Measurements from ENCODE around the gene TRPV2.
"Not testable (repeated sequence)": the region's sequence is repeated elsewhere in the genome, so short reads cannot be mapped to it uniquely, and the experiment has no call there.

Gene TRPV2

DNA sequence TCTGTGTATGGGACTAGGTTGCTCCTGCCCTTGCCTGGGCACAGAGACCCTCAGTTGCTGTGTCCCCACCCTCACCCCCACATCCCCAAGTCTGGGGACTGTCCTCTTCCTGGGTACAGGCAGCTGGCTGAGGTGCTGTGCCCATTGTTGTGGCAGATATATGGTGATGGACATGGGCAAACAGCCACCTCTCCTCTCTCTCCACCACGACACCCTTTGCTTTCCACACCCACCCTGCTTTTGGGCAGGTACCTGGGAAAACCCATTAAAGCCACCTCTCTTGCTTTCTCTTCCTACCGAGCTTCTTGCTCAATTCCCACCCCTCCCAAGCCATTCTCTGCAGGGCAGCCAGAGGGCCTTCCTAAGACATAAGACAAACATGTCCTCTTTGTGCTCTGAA, 21.7 kb downstream of the TRPV2 start:
- no peak for DNase-seq

- no peak for DNase-seq
These were observed 22.8 kb downstream of the TRPV2 start for GRCh38 chr17:16438173-16438556.

DNA sequence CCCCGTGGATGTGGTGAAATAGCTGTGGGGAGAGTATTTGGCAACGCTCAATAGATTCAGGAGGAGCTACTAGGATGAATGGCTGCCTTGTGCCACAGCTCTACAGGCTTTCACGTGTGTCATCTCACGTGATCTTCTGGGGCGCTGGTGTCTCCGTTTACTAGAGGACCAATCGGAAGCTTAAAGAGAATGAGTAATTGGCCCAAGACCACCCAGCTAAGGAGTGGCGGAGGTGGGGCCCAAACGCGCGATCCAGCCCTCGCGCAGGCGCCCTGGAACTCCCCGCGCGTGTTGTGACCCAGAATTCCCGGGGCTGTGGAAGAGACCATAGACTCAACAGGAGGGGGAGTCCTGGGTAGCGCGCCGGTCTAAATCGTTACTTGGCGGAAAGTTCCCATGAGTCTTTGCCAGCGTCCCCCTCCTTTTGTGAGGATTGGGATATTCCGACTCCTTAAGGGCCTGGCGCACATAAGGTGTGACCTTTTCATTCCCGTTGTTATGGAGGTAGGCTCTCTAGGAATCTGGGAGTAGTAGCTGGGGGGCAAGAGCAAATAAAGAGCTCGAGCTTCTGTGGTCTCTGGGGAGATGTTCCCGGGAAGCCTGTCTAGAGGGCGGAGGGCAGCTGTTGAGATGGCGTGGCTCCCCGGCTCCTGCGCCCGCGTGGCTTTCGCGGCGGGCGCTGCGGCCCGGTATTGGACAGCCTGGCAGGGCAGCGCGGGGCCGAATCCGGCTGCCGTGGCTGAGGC, 23.4 kb downstream of the TRPV2 start:
- peak; percentile 98 for DNase-seq

GRCh38 chr17:16439303-16439791, 24.0 kb downstream of the TRPV2 start:
- DNase-seq = peak; percentile 28

DNA sequence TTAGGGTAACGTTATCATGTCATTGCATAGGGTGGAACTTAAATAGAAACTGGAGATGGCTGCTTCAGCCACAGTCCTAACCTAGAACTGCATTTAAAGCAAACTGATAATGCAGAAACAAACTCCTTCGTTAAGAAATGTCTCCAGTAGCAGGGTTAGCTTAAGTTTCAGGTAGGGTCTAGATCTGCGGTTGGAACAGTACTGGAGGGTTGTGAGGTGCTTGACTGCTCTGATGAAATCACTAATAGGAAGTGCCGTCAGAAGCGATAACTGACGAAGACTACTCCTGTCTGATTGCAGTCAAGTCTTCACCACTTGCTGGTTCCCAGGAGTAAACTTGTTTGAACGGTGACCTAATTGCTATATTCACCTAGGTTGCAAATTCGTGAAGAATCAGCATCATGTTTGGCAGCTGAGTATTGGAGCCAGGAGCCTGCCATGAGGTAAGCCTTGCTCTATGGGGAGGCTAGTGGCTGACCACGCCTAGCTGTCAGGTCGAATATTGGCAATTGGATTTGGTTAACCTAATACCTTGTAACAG, 24.5 kb downstream of the TRPV2 start:
- no peak for DNase-seq

DNA sequence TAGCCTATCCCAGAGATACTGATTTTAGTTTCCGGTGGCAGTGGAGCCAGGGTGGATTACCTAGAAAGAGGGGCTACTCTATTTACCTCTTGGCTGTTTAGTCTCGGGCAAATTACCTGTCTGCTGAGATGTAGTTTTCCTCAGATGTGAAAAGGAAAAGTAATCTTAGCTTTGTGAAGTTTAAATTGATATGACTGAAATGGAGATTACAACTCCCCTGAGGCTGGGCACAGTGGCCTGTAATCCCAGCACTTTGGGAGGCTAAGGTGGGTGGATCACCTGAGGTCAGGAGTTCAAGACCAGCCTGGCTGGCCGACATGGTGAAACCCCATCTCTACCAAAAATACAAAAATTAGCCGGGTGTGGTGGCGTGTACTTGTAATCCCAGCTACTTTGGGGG, 25.0 kb downstream of the TRPV2 start:
- not testable (repeated sequence) for DNase-seq

- no peak for DNase-seq
These were observed 25.7 kb downstream of the TRPV2 start for GRCh38 chr17:16440901-16441629.

DNA sequence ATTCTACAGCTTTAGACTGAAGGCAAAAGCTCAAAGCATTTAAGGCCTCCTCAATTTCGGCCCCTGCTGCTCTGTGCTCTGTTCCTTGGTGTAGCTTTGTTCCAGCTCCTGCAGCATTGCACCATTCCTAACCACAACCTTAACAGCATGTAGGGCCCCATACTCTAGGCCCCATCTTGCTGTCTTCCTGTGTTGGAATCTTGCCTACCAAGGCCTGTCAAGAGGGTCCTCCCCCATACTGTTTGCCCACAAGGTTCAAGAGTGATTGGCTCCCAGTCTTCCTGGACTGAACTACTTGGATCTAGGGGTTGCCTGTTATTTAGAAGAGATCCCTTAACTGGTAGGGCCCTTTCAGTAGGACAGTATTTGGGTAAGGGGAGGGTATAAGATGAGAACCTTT, 26.8 kb downstream of the TRPV2 start:
- no peak for DNase-seq

- DNase-seq = no peak
These were observed 27.5 kb downstream of the TRPV2 start for GRCh38 chr17:16442594-16443510.

DNA sequence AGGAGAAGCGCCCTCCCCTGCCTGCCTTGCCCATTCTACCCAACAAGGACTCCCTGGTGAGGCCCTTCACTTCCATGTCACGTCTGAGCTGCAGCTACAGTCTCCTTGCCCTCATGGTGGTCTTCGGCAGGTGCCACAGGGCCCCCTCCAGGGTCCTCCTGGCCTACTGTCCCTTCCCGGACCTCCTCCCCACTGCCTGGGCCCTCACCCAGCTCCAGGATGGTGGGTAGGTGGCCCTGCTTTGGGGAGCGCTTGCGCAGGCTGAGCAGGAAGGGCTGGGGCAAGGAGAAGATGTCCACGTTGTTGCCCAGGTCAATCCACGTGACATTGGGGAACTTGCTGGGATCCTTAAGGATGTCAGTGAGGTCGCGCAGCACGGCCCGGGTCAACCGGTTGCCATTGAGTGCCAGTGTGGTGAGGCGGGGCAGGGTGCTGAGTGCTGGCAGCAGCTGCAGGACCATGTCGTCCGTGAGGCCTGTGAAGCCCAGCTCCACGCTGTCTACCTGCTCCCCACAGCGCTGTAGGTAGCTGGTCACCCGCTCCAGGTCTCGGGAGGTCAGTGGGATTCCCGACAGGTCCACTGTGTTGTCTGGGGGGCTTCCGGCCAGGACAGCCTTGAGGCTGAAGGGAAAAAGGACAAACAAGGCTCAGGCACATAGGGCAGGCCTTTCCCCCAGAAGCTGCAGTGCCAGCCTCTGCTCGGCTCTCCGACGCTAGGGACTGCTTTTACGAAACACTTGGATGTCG, 28.3 kb downstream of the TRPV2 start:
- DNase-seq = no peak

DNA sequence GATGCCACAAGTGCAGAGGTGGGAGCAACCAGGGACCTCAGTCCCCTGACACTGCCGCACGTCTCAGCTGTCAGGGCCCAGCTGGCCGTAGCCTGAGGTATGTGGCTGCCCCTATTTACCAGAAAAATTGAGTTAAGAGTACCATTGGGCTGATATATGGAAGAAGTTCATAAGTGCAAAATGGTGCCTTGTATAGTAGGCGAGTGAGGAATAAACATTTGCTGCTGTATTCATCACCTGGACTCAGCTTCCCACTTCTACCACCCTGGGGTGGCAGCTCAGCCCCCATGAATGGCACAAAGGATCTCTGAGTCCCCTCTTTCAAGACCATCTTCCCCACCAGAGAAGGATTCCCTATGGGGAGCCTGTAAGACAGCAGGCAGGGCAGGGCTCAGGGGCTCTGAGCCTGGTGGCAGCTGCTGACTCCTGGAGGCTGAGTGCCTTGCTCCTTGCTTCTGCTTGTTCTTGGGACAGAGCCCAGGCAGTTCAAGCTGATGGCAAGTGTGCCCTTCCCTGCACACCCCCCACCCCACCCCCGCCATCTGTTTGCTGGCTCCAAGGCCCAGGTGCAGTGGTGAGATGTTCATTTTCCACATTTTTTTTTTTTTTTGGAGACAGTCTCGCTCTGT, 29.0 kb downstream of the TRPV2 start:
- peak; percentile 8 for DNase-seq

DNA sequence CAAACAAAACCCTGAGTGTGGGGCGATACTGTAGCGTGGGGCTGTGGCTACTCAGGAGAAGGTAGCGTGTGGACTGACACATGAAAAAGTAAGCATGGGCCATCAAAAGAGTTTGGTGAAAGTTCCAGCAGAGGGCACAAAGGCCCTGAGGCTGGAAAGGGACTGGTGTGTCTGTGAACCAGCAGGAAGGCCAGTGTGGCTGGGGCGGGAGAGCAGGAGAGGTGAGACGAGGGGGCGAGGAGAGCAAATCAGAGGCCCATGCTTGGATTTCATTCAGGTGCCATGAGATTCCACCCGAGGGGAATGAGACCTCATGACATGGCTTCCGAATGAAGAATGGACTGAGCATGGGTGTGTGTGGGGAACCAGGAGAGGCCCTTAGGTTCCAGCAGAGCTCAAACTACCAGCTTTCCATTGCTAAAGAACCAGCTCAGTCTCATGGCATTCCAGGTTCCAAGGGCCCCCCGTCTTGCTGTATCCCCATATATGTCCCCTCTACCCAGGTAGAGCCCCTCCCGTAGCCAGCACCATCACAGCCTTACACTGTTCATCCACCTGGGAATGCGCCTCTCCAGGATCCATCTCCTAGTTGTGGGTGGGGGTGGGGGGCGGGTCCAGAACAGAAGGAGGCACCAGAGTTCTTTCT, 31.1 kb downstream of the TRPV2 start:
- no peak for DNase-seq

DNA sequence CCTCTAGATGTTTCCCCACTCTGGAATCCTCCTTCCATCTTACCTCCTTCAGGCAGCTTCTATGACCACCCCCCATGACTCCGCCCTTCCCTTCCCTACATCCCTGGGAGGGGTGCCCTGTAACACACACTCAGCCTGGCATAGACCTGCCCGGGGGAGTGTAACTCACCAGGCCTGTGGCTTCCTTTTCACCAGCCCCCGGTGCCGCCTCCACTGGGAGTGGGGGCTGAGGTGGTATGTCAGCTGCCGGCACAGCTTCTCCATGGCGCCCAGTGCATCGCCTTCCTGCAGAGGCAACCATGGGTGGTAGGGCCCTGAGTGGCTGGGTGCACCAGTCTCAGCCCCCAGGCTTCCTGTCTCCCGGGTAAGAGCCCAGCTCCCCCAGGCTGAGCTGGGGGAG, 32.3 kb downstream of the TRPV2 start:
- DNase-seq = no peak

- no peak for DNase-seq
These were observed 33.1 kb downstream of the TRPV2 start for GRCh38 chr17:16448490-16448889.

DNA sequence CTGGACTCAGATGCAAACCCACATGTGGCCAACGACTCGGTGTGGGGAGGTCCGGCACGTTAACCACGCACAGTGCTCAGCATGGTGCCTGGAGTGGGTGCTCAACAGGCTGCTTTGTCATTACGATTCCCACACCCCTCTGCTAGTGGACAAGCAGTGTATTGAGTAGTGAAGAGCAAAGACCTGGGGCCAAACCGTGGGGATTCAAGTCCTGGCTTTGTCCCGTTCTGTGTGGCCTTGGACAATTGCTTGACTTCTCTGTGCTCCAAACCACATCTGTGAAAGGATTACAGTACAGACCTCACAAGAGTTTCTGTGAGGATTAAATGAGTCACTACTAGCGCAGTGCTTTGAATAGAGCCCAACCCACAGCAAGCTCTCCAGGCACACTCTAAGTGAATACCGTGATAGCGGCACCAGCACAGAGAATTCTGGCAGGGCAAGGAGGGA, 33.8 kb downstream of the TRPV2 start:
- DNase-seq = no peak

DNA sequence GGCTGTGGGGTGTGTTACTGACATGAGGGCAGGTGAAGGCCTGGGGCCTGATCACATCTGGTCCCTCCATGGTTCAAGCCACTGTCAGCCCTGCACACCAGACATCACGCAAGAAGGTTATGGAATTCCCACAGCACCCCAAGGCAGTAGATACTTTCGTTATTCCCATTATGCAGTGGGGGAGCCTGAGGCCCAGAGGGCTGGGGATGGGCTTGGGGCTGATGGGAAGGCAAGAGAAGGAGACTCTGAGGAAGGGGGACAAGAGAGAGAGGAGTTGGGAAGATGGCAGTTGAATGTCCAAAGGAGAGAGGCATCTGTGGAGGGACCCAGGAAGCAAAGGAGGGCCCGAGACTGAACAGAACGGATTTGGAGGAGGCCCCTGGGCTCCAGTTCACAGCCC, 34.7 kb downstream of the TRPV2 start:
- no peak for DNase-seq

DNA sequence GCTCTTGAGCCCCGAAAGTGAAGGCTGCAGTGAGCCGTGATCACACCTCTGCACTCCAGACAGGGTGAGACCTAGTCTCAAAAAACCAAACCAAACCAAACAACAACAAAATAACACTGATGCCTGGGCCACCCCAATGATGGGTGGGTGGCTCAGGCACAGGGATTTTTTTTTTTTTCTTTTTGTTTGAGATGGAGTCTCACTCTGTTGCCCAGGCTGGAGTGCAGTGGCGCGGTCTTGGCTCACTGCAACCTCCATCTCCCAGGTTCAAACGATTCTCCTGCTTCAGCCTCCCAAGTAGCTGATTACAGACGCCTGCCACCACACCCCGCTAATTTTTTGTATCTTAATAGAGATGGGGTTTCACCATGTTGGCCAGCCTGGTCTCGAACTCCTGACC, 36.9 kb downstream of the TRPV2 start:
- not testable (repeated sequence) for DNase-seq

GRCh38 chr17:16453493-16453851, 38.1 kb downstream of the TRPV2 start:
- no peak for DNase-seq

GRCh38 chr17:16455997-16456741, 40.8 kb downstream of the TRPV2 start:
- DNase-seq = no peak

- DNase-seq = no peak
These were observed 41.5 kb downstream of the TRPV2 start for GRCh38 chr17:16456742-16457316.
